Measurements from ENCODE around the gene AXDND1.

GRCh38 chr1:179342740-179343404 is 22.9 kb upstream of the AXDND1 start:
- no peak for TF ChIP-seq RAD21 (IDR thresholded peaks at IDR 0.05; ENCODE audit: low read depth)
- no peak for TF ChIP-seq TAF1 (IDR thresholded peaks at IDR 0.05; ENCODE audit: low read depth)
- TF ChIP-seq CEBPB (IDR thresholded peaks at IDR 0.05) = no peak
- TF ChIP-seq FOXM1 (IDR thresholded peaks at IDR 0.05; ENCODE audit: borderline replicate concordance, low read depth) = no peak
- no peak for TF ChIP-seq EGR1 (IDR thresholded peaks at IDR 0.05)

All from Ishikawa (cell line).